ENCODE results near the gene ALDH1B1. TPM values are rescaled to one million over a fixed set of nuclear protein-coding genes. Genes with fewer than 3 reads are reported as not detected.

The ALDH1B1 gene
- total RNA-seq (2014; rRNA removed) (28.6 and 29.0 TPM in 2 replicates), Bru-seq, nascent RNA (percentile 64 among the genes with signal in this experiment), BruChase-seq, experiment 1, labeled RNA remaining after a 6-hour chase (percentile 86 among the genes with signal in this experiment), BruChase-seq, experiment 2, labeled RNA remaining after a 2-hour chase (percentile 71 among the genes with signal in this experiment)
- long read RNA-seq, transcript ALDH1B1-201 (2 exons, 3,066 nt) = major isoform, 22 of 30 reads
- long read RNA-seq, partial matches to known transcripts = 0 of 30 reads
- long read RNA-seq, other reads (novel, unspliced or antisense) = 7 of 30 reads

DNA sequence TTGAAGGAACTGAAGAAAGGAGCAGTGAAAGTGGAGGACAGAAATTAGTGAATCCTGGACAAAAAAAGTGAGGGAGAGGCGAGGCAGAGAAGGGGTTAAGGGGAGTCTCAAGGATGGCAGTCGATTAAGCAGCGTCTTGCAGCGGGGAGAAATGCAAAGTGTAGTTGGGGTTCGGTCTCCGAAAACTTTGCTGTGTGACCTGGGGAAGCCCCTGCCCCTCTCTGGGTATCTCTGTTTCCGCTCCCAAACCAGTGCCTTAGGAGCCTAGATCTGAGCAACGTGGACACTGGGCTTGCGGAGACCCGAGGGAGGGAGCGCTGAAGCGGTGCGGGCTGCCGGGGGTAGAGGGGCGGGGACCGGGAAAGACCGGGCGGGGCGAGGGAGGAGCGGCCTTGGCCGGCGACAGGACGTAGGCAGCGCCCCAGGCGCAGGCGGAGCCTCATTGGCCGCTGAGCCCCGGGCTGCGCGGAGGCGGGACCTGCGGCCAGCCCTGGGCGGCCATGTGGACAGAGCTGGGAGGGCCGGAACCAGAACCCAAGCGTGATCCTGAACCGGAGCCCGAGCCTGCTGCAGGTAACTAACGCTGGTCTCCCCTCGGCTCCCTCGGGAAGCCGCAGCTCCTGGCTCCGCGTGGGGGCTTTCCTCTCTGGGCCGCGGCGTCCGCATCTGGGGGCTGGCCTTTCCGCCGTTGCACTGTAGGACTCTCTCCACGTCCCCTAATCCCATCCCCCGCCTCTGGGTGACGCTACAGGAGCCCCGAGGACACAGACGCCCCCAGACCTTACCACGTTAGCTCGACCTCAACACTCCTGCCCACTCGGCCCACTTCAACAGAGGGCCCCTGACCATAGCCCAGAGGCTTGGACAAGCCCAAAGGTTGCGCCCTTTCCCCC, at the start of gene ALDH1B1:
Gene ALDH1B1 (plus strand): TSS at position 468 of the 893 bp plus-strand sequence. CDS start 3,047 bp downstream, outside the sequence.
- Histone ChIP-seq H4K20me1 (ENCODE audit: low read length) (no peaks in the 10 kb centered on the region), H3K27ac (ENCODE audit: low read length) (peak within 1 kb of the TSS; percentile 32; the same call in 1 of the 2 replicates), H3K4me2 (ENCODE audit: low read length) (peak within 1 kb of the TSS; percentile 94), H3K27me3 (ENCODE audit: low read length) (no peaks in the 10 kb centered on the region), H3F3A (ENCODE audit: low read length, unreplicated experiment) (no peaks in the 10 kb centered on the region), H3K4me3 (ENCODE audit: low read length) (peak within 1 kb of the TSS; percentile 89), H3K4me1 (ENCODE audit: insufficient read depth, low read length) (no peaks in the 10 kb centered on the region), H3K79me2 (ENCODE audit: low read length) (peaks cover 32% of the 10 kb centered on the region), H3K9me3 (ENCODE audit: low read length) (no peaks in the 10 kb centered on the region), H3K9ac (ENCODE audit: low read length) (peak within 1 kb of the TSS; percentile 92), H3K9me2 (replicated peaks; ENCODE audit: low read length) (no peaks in the 10 kb centered on the region), H2AFZ (ENCODE audit: low read length) (peak within 1 kb of the TSS; percentile 92), H3K36me3 (ENCODE audit: low read depth, low read length) (peaks cover 7% of the 10 kb centered on the region)
- ATAC-seq (peak; percentile 100), DNase-seq (peak; percentile 85)
- CTCF ChIA-PET = no interaction called here
- TF ChIP-seq EZH2phosphoT487 (IDR thresholded peaks at IDR 0.05; ENCODE audit: borderline replicate concordance, low read length) (no peak), EZH2 (IDR thresholded peaks at IDR 0.05; ENCODE audit: low read length, unreplicated experiment) (no peak), CTCF (conservative IDR thresholded peaks at IDR 0.05; ENCODE audit: low read depth, low read length) (peak; percentile 30; the same call in 1 of the 2 replicates)
- no TSS peak for BruUV-seq (replicated peaks)
- intact Hi-C loops (cut with micrococcal nuclease) = no loop called here
- POLR2A ChIA-PET (ENCODE audit: unreplicated experiment) = no interaction called here

GRCh38 chr9:38343037-38343436, 49.5 kb upstream of the ALDH1B1 start:
- TF ChIP-seq EZH2 (IDR thresholded peaks at IDR 0.05; ENCODE audit: low read length, unreplicated experiment) (no peak), CTCF (conservative IDR thresholded peaks at IDR 0.05; ENCODE audit: low read depth, low read length) (no peak)
- Histone ChIP-seq H3K4me2 (ENCODE audit: low read length) (no peak overlapping the region), H4K20me1 (ENCODE audit: low read length) (no peaks in the 10 kb centered on the region), H2AFZ (ENCODE audit: low read length) (no peak overlapping the region), H3K79me2 (ENCODE audit: low read length) (no peaks in the 10 kb centered on the region), H3K9me2 (replicated peaks; ENCODE audit: low read length) (no peaks in the 10 kb centered on the region), H3K27ac (ENCODE audit: low read length) (no peak overlapping the region), H3K9ac (ENCODE audit: low read length) (no peak overlapping the region), H3F3A (ENCODE audit: low read length, unreplicated experiment) (no peaks in the 10 kb centered on the region), H3K27me3 (ENCODE audit: low read length) (no peaks in the 10 kb centered on the region), H3K9me3 (ENCODE audit: low read length) (no peaks in the 10 kb centered on the region), H3K36me3 (ENCODE audit: low read depth, low read length) (no peaks in the 10 kb centered on the region), H3K4me1 (ENCODE audit: insufficient read depth, low read length) (0 out of 2 replicates have a peak, but pooled peaks cover 3% of the 10 kb centered on the region), H3K4me3 (ENCODE audit: low read length) (no peak overlapping the region)
- ChIA-PET POLR2A (ENCODE audit: unreplicated experiment) (no interaction called here), CTCF (no interaction called here)
- ATAC-seq (no peak), DNase-seq (no peak)
- no TSS peak for BruUV-seq (replicated peaks)
- intact Hi-C loops (cut with micrococcal nuclease) = no loop called here

All from PC-3 (cell line).